Activated CD8-positive, alpha-beta T cell treated with anti-CD3 and anti-CD28 coated beads, Interleukin-2, amount 10 ng/mL, durations not matched to agents 7 days and 5 days (primary cell): ENCODE measurements around the gene WWOX. TPM values are rescaled to one million over a fixed set of nuclear protein-coding genes. Genes with fewer than 3 reads are reported as not detected.
"Not testable (repeated sequence)": the region's sequence is repeated elsewhere in the genome, so short reads cannot be mapped to it uniquely, and the experiment has no call there.

Experiments used
- ATAC-seq: fragments of 150-1000 bp; cut with Tn5 transposase; one replicate; pipeline ENCODE4 v1.10.0; 2021; ENCODE audit warnings: moderate library complexity
- CTCF ChIA-PET: fragments of 350-600 bp; sonication (Branson Sonifier 250); formaldehyde crosslinking; loops from one replicate; lab custom pipeline; 2021; ENCODE audit warnings: antibody characterized with exemption; lab: Charles Lee
- POLR2A ChIA-PET: fragments of 350-600 bp; sonication (Branson Sonifier 250); formaldehyde crosslinking; loops from one replicate; lab custom pipeline; 2021; ENCODE audit warnings: antibody characterized with exemption; lab: Charles Lee
- DNase-seq: peaks from one replicate; pipeline ENCODE4 v3.0.0-alpha.2; 2020
- H3K27ac Mint-ChIP-seq: one replicate; pipeline ENCODE4 v1.8.0; 2021; ENCODE audit warnings: mild to moderate bottlenecking, mixed read lengths
- H3K27me3 Mint-ChIP-seq: one replicate; pipeline ENCODE4 v1.8.0; 2021; ENCODE audit warnings: low read depth, mixed read lengths
- H3K36me3 Mint-ChIP-seq: one replicate; pipeline ENCODE4 v1.8.0; 2021; ENCODE audit warnings: low read depth, mixed read lengths
- H3K4me1 Mint-ChIP-seq: one replicate; pipeline ENCODE4 v1.8.0; 2021; ENCODE audit warnings: low read depth, mixed read lengths
- H3K4me3 Mint-ChIP-seq: one replicate; pipeline ENCODE4 v1.8.0; 2021; ENCODE audit warnings: mild to moderate bottlenecking, mixed read lengths
- H3K9me3 Mint-ChIP-seq: one replicate; pipeline ENCODE4 v1.8.0; 2022; ENCODE audit warnings: mixed read lengths; ENCODE audit not compliant: insufficient read depth
- total RNA-seq, 2 experiments: library from RNA; stranded (reverse); gene quantifications; one replicate each; pipeline ENCODE4 v1.2.3, GENCODE V29; 2021

WWOX gene
- total RNA-seq, 2 experiments from 2014 or later: 34.4 to 34.9 TPM

GRCh38 chr16:78596996-78597422 is 497.6 kb downstream of the WWOX start:
- H3K9me3 Mint-ChIP-seq: no peaks in the 10 kb centered on the region
- H3K4me1 Mint-ChIP-seq: no peaks in the 10 kb centered on the region
- DNase-seq (no peak), ATAC-seq (no peak)
- no peak overlapping the region for H3K4me3 Mint-ChIP-seq
- H3K36me3 Mint-ChIP-seq: no peaks in the 10 kb centered on the region
- ChIA-PET CTCF (no interaction called here), POLR2A (no interaction called here)
- no peak overlapping the region for H3K27ac Mint-ChIP-seq
- no peaks in the 10 kb centered on the region for H3K27me3 Mint-ChIP-seq

GRCh38 chr16:78597809-78598570 is 498.5 kb downstream of the WWOX start:
- DNase-seq (no peak), ATAC-seq (no peak)
- ChIA-PET CTCF (no interaction called here), POLR2A (no interaction called here)
- Mint-ChIP-seq H3K9me3 (no peaks in the 10 kb centered on the region), H3K27ac (no peak overlapping the region), H3K27me3 (no peaks in the 10 kb centered on the region), H3K4me1 (no peaks in the 10 kb centered on the region), H3K4me3 (no peak overlapping the region), H3K36me3 (no peaks in the 10 kb centered on the region)

- Mint-ChIP-seq H3K27me3 (no peaks in the 10 kb centered on the region), H3K36me3 (no peaks in the 10 kb centered on the region), H3K27ac (no peak overlapping the region), H3K4me1 (no peaks in the 10 kb centered on the region), H3K4me3 (no peak overlapping the region), H3K9me3 (no peaks in the 10 kb centered on the region)
- POLR2A ChIA-PET: no interaction called here
- ATAC-seq: no peak
- CTCF ChIA-PET: no interaction called here
- DNase-seq: no peak
Measured at GRCh38 chr16:78599271-78599670, 499.8 kb downstream of the WWOX start.

DNA sequence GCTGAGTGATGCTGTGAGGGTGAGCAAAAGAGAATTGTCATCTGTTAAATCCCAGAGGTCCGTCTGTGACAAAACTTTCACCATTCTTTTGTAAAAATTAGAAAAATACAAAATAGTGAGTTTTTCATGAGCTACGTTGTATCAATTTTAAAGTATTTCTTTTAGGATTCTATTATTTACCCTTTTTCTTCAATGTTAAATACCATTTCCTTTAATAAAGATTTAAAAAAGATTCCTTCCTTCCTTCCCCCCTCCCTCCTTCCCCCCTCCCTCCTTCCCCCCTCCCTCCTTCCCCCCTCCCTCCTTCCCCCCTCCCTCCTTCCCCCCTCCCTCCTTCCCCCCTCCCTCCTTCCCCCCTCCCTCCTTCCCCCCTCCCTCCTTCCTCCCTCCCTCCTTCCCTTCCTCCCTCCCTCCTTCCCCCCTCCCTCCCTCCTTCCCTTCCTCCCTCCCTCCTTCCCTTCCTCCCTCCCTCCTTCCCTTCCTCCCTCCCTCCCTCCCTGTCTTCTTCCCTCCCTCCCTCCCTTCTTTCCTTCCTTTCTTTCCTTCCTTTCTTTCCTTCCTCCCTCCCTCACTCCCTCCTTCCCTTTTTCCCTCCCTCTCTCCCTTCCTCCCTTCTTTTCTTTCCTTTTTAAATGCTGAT is 505.1 kb downstream of the WWOX start:
- H3K36me3 Mint-ChIP-seq, POLR2A ChIA-PET, H3K4me3 Mint-ChIP-seq, ATAC-seq, DNase-seq, H3K9me3 Mint-ChIP-seq, CTCF ChIA-PET, H3K4me1 Mint-ChIP-seq, H3K27me3 Mint-ChIP-seq: not testable (repeated sequence)
- H3K27ac Mint-ChIP-seq: peak overlapping the region; percentile 30

GRCh38 chr16:78605548-78606101 is 506.2 kb downstream of the WWOX start:
- Mint-ChIP-seq H3K36me3 (no peaks in the 10 kb centered on the region), H3K4me1 (peaks cover 2% of the 10 kb centered on the region), H3K9me3 (no peaks in the 10 kb centered on the region), H3K4me3 (no peak overlapping the region), H3K27me3 (no peaks in the 10 kb centered on the region), H3K27ac (no peak overlapping the region)
- DNase-seq: no peak
- ChIA-PET POLR2A (no interaction called here), CTCF (no interaction called here)
- no peak for ATAC-seq

- Mint-ChIP-seq H3K9me3 (no peaks in the 10 kb centered on the region), H3K27me3 (no peaks in the 10 kb centered on the region), H3K4me3 (no peak overlapping the region), H3K27ac (no peak overlapping the region), H3K36me3 (no peaks in the 10 kb centered on the region), H3K4me1 (peaks cover 2% of the 10 kb centered on the region)
- no peak for DNase-seq
- CTCF ChIA-PET: no interaction called here
- no peak for ATAC-seq
- POLR2A ChIA-PET: no interaction called here
Measured at GRCh38 chr16:78606545-78606944, 507.1 kb downstream of the WWOX start.

DNA sequence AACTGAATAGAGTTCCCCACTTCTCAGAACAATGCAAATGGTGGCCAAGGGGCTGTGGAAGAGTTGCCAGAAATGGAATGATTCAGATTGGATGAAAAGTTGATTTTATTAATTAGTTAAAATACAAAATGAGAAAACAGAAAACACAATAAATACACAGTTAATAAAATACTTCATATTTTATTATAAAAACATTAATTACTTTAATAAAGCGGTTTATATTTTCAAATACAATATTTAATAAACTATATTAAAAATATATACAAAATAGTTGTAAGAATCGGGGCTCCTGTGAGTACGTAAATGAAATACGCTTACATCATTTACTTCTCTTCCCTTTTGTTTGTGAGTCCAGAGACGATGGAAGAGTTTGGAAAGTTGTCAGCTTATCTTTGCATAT is 507.6 kb downstream of the WWOX start:
- Mint-ChIP-seq H3K9me3 (no peaks in the 10 kb centered on the region), H3K4me3 (no peak overlapping the region), H3K4me1 (peaks cover 2% of the 10 kb centered on the region), H3K27ac (no peak overlapping the region), H3K27me3 (no peaks in the 10 kb centered on the region), H3K36me3 (no peaks in the 10 kb centered on the region)
- CTCF ChIA-PET: no interaction called here
- DNase-seq (no peak), ATAC-seq (no peak)
- POLR2A ChIA-PET: no interaction called here

GRCh38 chr16:78607465-78607864 is 508.0 kb downstream of the WWOX start:
- H3K27me3 Mint-ChIP-seq: no peaks in the 10 kb centered on the region
- POLR2A ChIA-PET: no interaction called here
- H3K9me3 Mint-ChIP-seq: no peaks in the 10 kb centered on the region
- no peak for DNase-seq
- peaks cover 2% of the 10 kb centered on the region for H3K4me1 Mint-ChIP-seq
- CTCF ChIA-PET: no interaction called here
- H3K36me3 Mint-ChIP-seq: no peaks in the 10 kb centered on the region
- no peak overlapping the region for H3K27ac Mint-ChIP-seq
- H3K4me3 Mint-ChIP-seq: no peak overlapping the region
- no peak for ATAC-seq

DNA sequence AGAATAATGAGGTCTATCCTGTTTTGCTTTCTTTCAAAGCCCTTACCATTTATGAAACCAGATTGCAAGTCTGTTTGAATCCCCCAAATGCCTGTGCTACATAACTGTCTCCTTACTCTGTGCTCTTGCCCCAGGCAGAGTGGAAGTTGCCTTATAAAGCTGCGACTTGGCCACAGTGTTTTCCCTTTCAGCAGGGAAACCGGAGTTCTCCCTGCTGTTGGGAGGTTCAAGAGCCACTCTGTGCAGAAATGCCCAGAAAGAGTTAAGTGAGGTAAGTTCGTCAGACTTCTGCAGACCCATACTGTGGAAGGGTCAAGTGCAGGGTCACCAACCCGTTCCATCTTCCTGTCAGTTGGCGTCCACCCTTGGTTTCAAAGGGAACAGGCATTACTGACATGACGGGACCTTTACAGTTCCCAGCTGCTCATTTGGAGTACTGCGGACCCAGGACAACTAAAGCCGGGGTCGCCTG is 508.9 kb downstream of the WWOX start:
- Mint-ChIP-seq H3K36me3 (no peaks in the 10 kb centered on the region), H3K27me3 (no peaks in the 10 kb centered on the region), H3K4me3 (no peak overlapping the region), H3K4me1 (peaks cover 2% of the 10 kb centered on the region), H3K27ac (no peak overlapping the region), H3K9me3 (no peaks in the 10 kb centered on the region)
- ChIA-PET CTCF (no interaction called here), POLR2A (no interaction called here)
- DNase-seq (no peak), ATAC-seq (no peak)

GRCh38 chr16:78609402-78610274 is 510.2 kb downstream of the WWOX start:
- H3K27ac Mint-ChIP-seq: no peak overlapping the region
- ChIA-PET CTCF (no interaction called here), POLR2A (no interaction called here)
- H3K36me3 Mint-ChIP-seq: no peaks in the 10 kb centered on the region
- H3K27me3 Mint-ChIP-seq: no peaks in the 10 kb centered on the region
- H3K9me3 Mint-ChIP-seq: no peaks in the 10 kb centered on the region
- H3K4me1 Mint-ChIP-seq: peaks cover 2% of the 10 kb centered on the region
- H3K4me3 Mint-ChIP-seq: no peak overlapping the region
- DNase-seq (no peak), ATAC-seq (no peak)

- H3K9me3 Mint-ChIP-seq: no peaks in the 10 kb centered on the region
- no peak overlapping the region for H3K27ac Mint-ChIP-seq
- ChIA-PET POLR2A (no interaction called here), CTCF (no interaction called here)
- H3K4me1 Mint-ChIP-seq: peaks cover 2% of the 10 kb centered on the region
- no peak overlapping the region for H3K4me3 Mint-ChIP-seq
- H3K36me3 Mint-ChIP-seq: no peaks in the 10 kb centered on the region
- no peak for ATAC-seq
- no peaks in the 10 kb centered on the region for H3K27me3 Mint-ChIP-seq
- DNase-seq: no peak
Measured at GRCh38 chr16:78611318-78611717, 511.9 kb downstream of the WWOX start.

DNA sequence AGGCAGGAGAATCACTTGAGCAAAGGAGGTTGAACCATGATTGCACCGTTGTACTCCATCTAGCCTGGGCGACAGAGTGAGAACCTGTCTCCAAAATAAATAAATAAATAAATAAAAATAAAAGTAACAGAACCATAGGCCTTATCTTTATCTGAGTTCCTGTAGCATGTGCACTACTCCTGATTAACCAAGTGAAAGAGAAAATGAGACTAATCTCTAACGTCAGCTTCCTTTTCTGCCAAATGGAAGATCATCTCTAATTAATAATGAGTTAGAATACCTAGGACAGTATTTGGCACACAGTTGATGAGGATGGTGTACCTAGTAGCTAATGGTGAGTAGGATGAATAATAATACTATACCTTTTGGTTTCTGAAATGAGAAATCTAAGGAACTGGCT is 520.4 kb downstream of the WWOX start:
- ChIA-PET CTCF (no interaction called here), POLR2A (no interaction called here)
- ATAC-seq (no peak), DNase-seq (no peak)
- no peak overlapping the region for H3K27ac Mint-ChIP-seq
- H3K9me3 Mint-ChIP-seq: peaks cover 13% of the 10 kb centered on the region
- H3K27me3 Mint-ChIP-seq: no peaks in the 10 kb centered on the region
- no peak overlapping the region for H3K4me3 Mint-ChIP-seq
- H3K36me3 Mint-ChIP-seq: no peaks in the 10 kb centered on the region
- no peaks in the 10 kb centered on the region for H3K4me1 Mint-ChIP-seq
